HepG2 (cell line): Measurements from ENCODE around the gene SIMC1. TPM values are rescaled to one million over a fixed set of nuclear protein-coding genes. Genes with fewer than 3 reads are reported as not detected.

Experiments
- HIVEP1 ChIP-seq: sonication (generic); formaldehyde crosslinking; IDR thresholded peaks from 2 replicates; pipeline ENCODE4 v1.4.0; 2020; ENCODE audit warnings: mild to moderate bottlenecking, missing genetic modification reagents
- IRX3 ChIP-seq: sonication (generic); formaldehyde crosslinking; IDR thresholded peaks from 2 replicates; pipeline ENCODE4 v1.8.1; 2023; ENCODE audit warnings: mild to moderate bottlenecking, low read depth, missing genetic modification reagents, borderline replicate concordance
- KDM5A ChIP-seq: fragments of 200-600 bp; sonication (generic); IDR thresholded peaks from 2 replicates; pipeline ENCODE4 v1.7.0; 2018; ENCODE audit warnings: antibody characterized with exemption, mild to moderate bottlenecking, low read length, borderline replicate concordance
- MAFK ChIP-seq, 2 experiments: IDR thresholded peaks in 1 of 2; conservative IDR thresholded peaks in 1 of 2; 2 replicates each; pipeline ENCODE4 v1.6.1; 2011; ENCODE audit warnings: improper control_type of control experiment in 2 of 2, low read length in 2 of 2
- REL ChIP-seq: sonication (generic); formaldehyde crosslinking; conservative IDR thresholded peaks from 2 replicates; pipeline ENCODE4 v1.8.0; 2022; ENCODE audit warnings: mild to moderate bottlenecking, missing genetic modification reagents, moderate library complexity
- SMAD1 ChIP-seq: sonication (generic); formaldehyde crosslinking; IDR thresholded peaks from 2 replicates; pipeline ENCODE4 v1.4.0; 2020; ENCODE audit warnings: missing genetic modification reagents, low read depth, mild to moderate bottlenecking, borderline replicate concordance
- TP53 ChIP-seq: sonication (generic); formaldehyde crosslinking; conservative IDR thresholded peaks from 2 replicates; pipeline ENCODE4 v1.4.0; 2020; ENCODE audit warnings: missing genetic modification reagents
- YY1 ChIP-seq: IDR thresholded peaks from 2 replicates; pipeline ENCODE4 v1.6.1; 2011; ENCODE audit warnings: low read length, low read depth, moderate library complexity, mild to moderate bottlenecking; ENCODE audit not compliant: insufficient read depth, insufficient replicate concordance
- ZNF337 ChIP-seq: sonication (generic); formaldehyde crosslinking; IDR thresholded peaks from 2 replicates; pipeline ENCODE4 v1.5.1; 2020; ENCODE audit warnings: missing genetic modification reagents, low read depth, mild to moderate bottlenecking, borderline replicate concordance
- ZNF382 ChIP-seq: sonication (generic); formaldehyde crosslinking; IDR thresholded peaks from 2 replicates; pipeline ENCODE4 v1.5.0; 2020; ENCODE audit warnings: missing genetic modification reagents, mild to moderate bottlenecking, borderline replicate concordance
- ZNF556 ChIP-seq: sonication (generic); formaldehyde crosslinking; IDR thresholded peaks from 2 replicates; pipeline ENCODE4 v1.4.0; 2020; ENCODE audit warnings: mild to moderate bottlenecking, missing genetic modification reagents, borderline replicate concordance
- ZSCAN20 ChIP-seq: sonication (generic); formaldehyde crosslinking; IDR thresholded peaks from 2 replicates; pipeline ENCODE4 v1.4.0; 2020; ENCODE audit warnings: missing genetic modification reagents, mild to moderate bottlenecking, borderline replicate concordance
- ZZZ3 ChIP-seq: sonication (generic); formaldehyde crosslinking; IDR thresholded peaks from 2 replicates; pipeline ENCODE4 v1.4.0; 2020; ENCODE audit warnings: missing genetic modification reagents, mild to moderate bottlenecking, borderline replicate concordance
- polyA plus RNA-seq, 8 experiments: library from polyadenylated mRNA; depleted of rRNA in 3 of 8; stranded (reverse) in 7 of 8; unstranded in 1 of 8; fragments of >200 nt; fragmentation: Illumina TruSeq in 4 of 8; extraction: Trizol in 4 of 8; gene quantifications; 2 replicates each; pipeline versions ENCODE4 v1.2.1 to v1.2.3, GENCODE V29; 2011 to 2016; ENCODE audit warnings: low read depth in 4 of 8, missing spikeins in 1 of 8, mixed read lengths in 1 of 8; ENCODE audit not compliant: insufficient read depth in 1 of 8
- total RNA-seq, 5 experiments: library from RNA; depleted of rRNA; stranded (reverse); fragments of >200 nt; fragmentation: Illumina TruSeq; extraction: Trizol; gene quantifications; 2 replicates each; pipeline ENCODE4 v1.2.3, GENCODE V29; 2016; ENCODE audit warnings: low read depth in 1 of 5
- TF ChIP-seq, protein P1 (sequence below): IDR thresholded peaks from 2 replicates; pipeline ENCODE4 v1.6.1; 2016; ENCODE audit warnings: control low read depth
- TF ChIP-seq, protein P2 (sequence below): sonication (generic); formaldehyde crosslinking; IDR thresholded peaks from 2 replicates; pipeline ENCODE4 v1.8.0; 2022; ENCODE audit warnings: low read depth, missing genetic modification reagents
- TF ChIP-seq, protein P3 (sequence below): sonication (generic); formaldehyde crosslinking; IDR thresholded peaks from 2 replicates; pipeline ENCODE4 v1.5.0; 2020; ENCODE audit warnings: mild to moderate bottlenecking, missing genetic modification reagents
- TF ChIP-seq, protein P4 (sequence below): sonication (generic); formaldehyde crosslinking; IDR thresholded peaks from 2 replicates; pipeline ENCODE4 v1.8.1; 2023; ENCODE audit warnings: mild to moderate bottlenecking, missing genetic modification reagents, borderline replicate concordance
- TF ChIP-seq, protein P5 (sequence below): sonication (generic); formaldehyde crosslinking; IDR thresholded peaks from 2 replicates; pipeline ENCODE4 v1.4.0; 2020; ENCODE audit warnings: missing genetic modification reagents, borderline replicate concordance

The SIMC1 gene
- total and polyA plus RNA-seq, 2 of the 13 experiments (the other 11 are each of a cell fraction or from before 2014, with no cell fraction given) = 5.4 to 6.8 TPM

DNA sequence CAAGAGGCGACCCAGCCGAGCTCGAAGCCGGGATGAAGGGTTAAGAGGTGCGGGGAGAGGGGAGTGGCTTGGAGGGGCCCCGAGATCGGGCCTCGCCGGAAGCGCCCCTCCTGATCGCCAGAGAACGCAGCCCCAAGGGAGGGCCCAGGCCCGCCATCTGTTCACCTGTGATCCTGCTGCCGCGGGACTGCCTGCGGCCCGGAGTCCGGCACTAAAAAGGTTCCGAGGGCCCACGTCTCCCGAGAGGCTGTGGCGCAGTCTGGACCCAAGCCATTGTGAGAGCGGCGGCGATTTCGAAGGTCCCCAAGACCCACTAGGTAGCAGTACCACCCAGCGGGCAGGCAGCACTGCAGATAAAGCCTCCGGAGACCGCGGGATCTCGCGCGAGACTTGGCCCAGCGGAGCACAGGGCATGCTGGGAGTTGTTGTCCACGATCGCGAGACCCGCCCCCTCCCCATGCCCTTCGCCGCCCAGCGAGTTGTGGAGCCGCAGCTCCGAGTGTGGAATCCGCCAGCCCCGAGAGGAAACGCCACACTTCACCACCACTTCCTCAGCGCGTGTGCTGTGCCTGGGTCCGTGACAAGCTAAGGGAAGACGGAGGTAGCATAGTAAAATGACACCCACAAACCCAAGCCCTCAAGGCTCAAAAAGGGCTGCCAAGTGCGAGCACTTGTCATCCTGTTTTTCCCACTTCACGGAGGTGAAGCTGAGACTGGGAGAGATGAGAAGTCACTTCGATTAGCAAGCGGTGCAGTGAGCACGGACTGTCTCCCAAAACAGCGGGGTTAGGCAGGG lies 123.4 kb downstream of the SIMC1 start, which contains the start of gene KIAA1191 (continued):
- TF ChIP-seq, protein P1, sequence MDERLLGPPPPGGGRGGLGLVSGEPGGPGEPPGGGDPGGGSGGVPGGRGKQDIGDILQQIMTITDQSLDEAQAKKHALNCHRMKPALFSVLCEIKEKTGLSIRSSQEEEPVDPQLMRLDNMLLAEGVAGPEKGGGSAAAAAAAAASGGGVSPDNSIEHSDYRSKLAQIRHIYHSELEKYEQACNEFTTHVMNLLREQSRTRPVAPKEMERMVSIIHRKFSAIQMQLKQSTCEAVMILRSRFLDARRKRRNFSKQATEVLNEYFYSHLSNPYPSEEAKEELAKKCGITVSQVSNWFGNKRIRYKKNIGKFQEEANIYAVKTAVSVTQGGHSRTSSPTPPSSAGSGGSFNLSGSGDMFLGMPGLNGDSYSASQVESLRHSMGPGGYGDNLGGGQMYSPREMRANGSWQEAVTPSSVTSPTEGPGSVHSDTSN (CRISPR knock-in tag) = no peak
- peak; percentile 49 for TF ChIP-seq YY1
- no peak for TF ChIP-seq TP53
- no peak for TF ChIP-seq ZNF382 (CRISPR knock-in tag)
- peak; percentile 74; the same call in 1 of the 2 replicates for TF ChIP-seq ZSCAN20 (CRISPR knock-in tag)
- no peak for TF ChIP-seq MAFK (conservative IDR thresholded peaks at IDR 0.05 in 1 of 2, IDR thresholded peaks at IDR 0.05 in 1 of 2; ENCODE audit: low read length in 2 of 2)
- TF ChIP-seq KDM5A = peak; percentile 79
- TF ChIP-seq, protein P2, sequence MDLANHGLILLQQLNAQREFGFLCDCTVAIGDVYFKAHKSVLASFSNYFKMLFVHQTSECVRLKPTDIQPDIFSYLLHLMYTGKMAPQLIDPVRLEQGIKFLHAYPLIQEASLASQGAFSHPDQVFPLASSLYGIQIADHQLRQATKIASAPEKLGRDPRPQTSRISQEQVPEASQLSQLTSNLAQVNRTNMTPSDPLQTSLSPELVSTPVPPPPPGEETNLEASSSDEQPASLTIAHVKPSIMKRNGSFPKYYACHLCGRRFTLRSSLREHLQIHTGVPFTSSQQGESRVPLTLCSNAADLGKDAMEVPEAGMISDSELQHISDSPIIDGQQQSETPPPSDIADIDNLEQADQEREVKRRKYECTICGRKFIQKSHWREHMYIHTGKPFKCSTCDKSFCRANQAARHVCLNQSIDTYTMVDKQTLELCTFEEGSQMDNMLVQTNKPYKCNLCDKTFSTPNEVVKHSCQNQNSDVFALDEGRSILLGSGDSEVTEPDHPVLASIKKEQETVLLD = no peak
- no peak for TF ChIP-seq ZNF556 (CRISPR knock-in tag)
- TF ChIP-seq, protein P3, sequence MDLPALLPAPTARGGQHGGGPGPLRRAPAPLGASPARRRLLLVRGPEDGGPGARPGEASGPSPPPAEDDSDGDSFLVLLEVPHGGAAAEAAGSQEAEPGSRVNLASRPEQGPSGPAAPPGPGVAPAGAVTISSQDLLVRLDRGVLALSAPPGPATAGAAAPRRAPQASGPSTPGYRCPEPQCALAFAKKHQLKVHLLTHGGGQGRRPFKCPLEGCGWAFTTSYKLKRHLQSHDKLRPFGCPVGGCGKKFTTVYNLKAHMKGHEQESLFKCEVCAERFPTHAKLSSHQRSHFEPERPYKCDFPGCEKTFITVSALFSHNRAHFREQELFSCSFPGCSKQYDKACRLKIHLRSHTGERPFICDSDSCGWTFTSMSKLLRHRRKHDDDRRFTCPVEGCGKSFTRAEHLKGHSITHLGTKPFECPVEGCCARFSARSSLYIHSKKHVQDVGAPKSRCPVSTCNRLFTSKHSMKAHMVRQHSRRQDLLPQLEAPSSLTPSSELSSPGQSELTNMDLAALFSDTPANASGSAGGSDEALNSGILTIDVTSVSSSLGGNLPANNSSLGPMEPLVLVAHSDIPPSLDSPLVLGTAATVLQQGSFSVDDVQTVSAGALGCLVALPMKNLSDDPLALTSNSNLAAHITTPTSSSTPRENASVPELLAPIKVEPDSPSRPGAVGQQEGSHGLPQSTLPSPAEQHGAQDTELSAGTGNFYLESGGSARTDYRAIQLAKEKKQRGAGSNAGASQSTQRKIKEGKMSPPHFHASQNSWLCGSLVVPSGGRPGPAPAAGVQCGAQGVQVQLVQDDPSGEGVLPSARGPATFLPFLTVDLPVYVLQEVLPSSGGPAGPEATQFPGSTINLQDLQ (CRISPR knock-in tag) = no peak
- TF ChIP-seq ZZZ3 (CRISPR knock-in tag) = peak; percentile 76; the same call in 1 of the 2 replicates
- TF ChIP-seq REL = no peak
- TF ChIP-seq ZNF337 (CRISPR knock-in tag) = no peak
- 0 out of 2 replicates have a peak, but pooled peaks have one; percentile 75 for TF ChIP-seq SMAD1 (CRISPR knock-in tag)
- no peak for TF ChIP-seq HIVEP1 (CRISPR knock-in tag)
- TF ChIP-seq, protein P4, sequence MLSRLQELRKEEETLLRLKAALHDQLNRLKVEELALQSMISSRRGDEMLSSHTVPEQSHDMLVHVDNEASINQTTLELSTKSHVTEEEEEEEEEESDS (CRISPR knock-in tag) = no peak
- TF ChIP-seq, protein P5, sequence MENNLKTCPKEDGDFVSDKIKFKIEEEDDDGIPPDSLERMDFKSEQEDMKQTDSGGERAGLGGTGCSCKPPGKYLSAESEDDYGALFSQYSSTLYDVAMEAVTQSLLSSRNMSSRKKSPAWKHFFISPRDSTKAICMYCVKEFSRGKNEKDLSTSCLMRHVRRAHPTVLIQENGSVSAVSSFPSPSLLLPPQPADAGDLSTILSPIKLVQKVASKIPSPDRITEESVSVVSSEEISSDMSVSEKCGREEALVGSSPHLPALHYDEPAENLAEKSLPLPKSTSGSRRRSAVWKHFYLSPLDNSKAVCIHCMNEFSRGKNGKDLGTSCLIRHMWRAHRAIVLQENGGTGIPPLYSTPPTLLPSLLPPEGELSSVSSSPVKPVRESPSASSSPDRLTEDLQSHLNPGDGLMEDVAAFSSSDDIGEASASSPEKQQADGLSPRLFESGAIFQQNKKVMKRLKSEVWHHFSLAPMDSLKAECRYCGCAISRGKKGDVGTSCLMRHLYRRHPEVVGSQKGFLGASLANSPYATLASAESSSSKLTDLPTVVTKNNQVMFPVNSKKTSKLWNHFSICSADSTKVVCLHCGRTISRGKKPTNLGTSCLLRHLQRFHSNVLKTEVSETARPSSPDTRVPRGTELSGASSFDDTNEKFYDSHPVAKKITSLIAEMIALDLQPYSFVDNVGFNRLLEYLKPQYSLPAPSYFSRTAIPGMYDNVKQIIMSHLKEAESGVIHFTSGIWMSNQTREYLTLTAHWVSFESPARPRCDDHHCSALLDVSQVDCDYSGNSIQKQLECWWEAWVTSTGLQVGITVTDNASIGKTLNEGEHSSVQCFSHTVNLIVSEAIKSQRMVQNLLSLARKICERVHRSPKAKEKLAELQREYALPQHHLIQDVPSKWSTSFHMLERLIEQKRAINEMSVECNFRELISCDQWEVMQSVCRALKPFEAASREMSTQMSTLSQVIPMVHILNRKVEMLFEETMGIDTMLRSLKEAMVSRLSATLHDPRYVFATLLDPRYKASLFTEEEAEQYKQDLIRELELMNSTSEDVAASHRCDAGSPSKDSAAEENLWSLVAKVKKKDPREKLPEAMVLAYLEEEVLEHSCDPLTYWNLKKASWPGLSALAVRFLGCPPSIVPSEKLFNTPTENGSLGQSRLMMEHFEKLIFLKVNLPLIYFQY (CRISPR knock-in tag) = peak; percentile 89
- TF ChIP-seq IRX3 (CRISPR knock-in tag) = no peak
